ENCODE measurements around the gene DCLK1.
A peak's percentile ranks its signal among the peaks of the same experiment; 100 is the strongest.

- TF ChIP-seq POLR2AphosphoS5 (IDR thresholded peaks at IDR 0.05) (peak in 1 of 4 donors; percentile 15), CTCF (IDR thresholded peaks at IDR 0.05) (no peak), POLR2A (IDR thresholded peaks at IDR 0.05) (no peak)
These were observed 249.8 kb downstream of the DCLK1 start for GRCh38 chr13:35881360-35881759.
